Naive B cell (primary cell): ENCODE data around the gene ARHGAP29. TPM values are rescaled to one million over a fixed set of nuclear protein-coding genes. Genes with fewer than 3 reads are reported as not detected.

Source experiments
- ATAC-seq, 2 donors: fragments of 150-1000 bp; cut with Tn5 transposase; 2 replicates each; pipeline ENCODE4 v1.10.0; 2021; ENCODE audit warnings: low read depth in 2 of 2, mild to moderate bottlenecking in 2 of 2, moderate library complexity in 2 of 2
- DNase-seq: peaks from one replicate; pipeline ENCODE4 v3.0.0; 2022
- H3K27ac Mint-ChIP-seq, 6 donors: one replicate each; pipeline ENCODE4 v1.8.0; 2020 to 2022; ENCODE audit warnings: mild to moderate bottlenecking in 6 of 6, mixed read lengths in 6 of 6, moderate library complexity in 5 of 6, inconsistent platforms in 2 of 6
- H3K27me3 Mint-ChIP-seq, 3 donors: one replicate each; pipeline ENCODE4 v1.8.0; 2021 to 2022; ENCODE audit warnings: mixed read lengths in 3 of 3, mild to moderate bottlenecking in 1 of 3
- H3K36me3 Mint-ChIP-seq, 2 donors: one replicate each; pipeline ENCODE4 v1.8.0; 2020 to 2022; ENCODE audit warnings: mixed read lengths in 2 of 2, inconsistent platforms in 1 of 2, mild to moderate bottlenecking in 1 of 2
- H3K4me1 Mint-ChIP-seq, 3 donors: one replicate each; pipeline ENCODE4 v1.8.0; 2020 to 2022; ENCODE audit warnings: mixed read lengths in 3 of 3, inconsistent platforms in 1 of 3, mild to moderate bottlenecking in 1 of 3, moderate library complexity in 1 of 3
- H3K4me3 Mint-ChIP-seq, 8 donors: one replicate each; pipeline ENCODE4 v1.8.0; 2020 to 2022; ENCODE audit warnings: mild to moderate bottlenecking in 8 of 8, mixed read lengths in 8 of 8, moderate library complexity in 8 of 8, inconsistent platforms in 2 of 8
- H3K9me3 Mint-ChIP-seq, 7 donors: one replicate each; pipeline ENCODE4 v1.8.0; 2020 to 2022; ENCODE audit warnings: mixed read lengths in 7 of 7, mild to moderate bottlenecking in 5 of 7, inconsistent platforms in 2 of 7, moderate library complexity in 1 of 7
- polyA plus RNA-seq, 6 donors: library from polyadenylated mRNA; unstranded; fragments of 300-500 nt; fragmentation: Illumina TruSeq; gene quantifications; one replicate each; pipeline ENCODE4 v1.2.3, GENCODE V29; 2021; ENCODE audit warnings: low read depth in 6 of 6

ARHGAP29 gene
- polyA plus RNA-seq, 6 donors from 2014 or later: not detected

- Mint-ChIP-seq H3K27me3 (no peaks in the 10 kb centered on the region), H3K4me3 (no peak overlapping the region), H3K4me1 (no peaks in the 10 kb centered on the region), H3K27ac (no peak overlapping the region), H3K36me3 (no peaks in the 10 kb centered on the region), H3K9me3 (peaks cover 0 to 11% (median 1%) of the 10 kb centered on the region in 7 donors)
- no peak for ATAC-seq
- no peak for DNase-seq
Observed at GRCh38 chr1:94142022-94142421, 95.4 kb downstream of the ARHGAP29 start.

- ATAC-seq: no peak
- no peak overlapping the region for H3K4me3 Mint-ChIP-seq
- H3K4me1 Mint-ChIP-seq: no peaks in the 10 kb centered on the region
- no peak for DNase-seq
- H3K27ac Mint-ChIP-seq: no peak overlapping the region
- peaks cover 4 to 12% (median 11%) of the 10 kb centered on the region in 7 donors for H3K9me3 Mint-ChIP-seq
- no peaks in the 10 kb centered on the region for H3K36me3 Mint-ChIP-seq
- H3K27me3 Mint-ChIP-seq: peaks cover 5 to 14% (median 12%) of the 10 kb centered on the region in 3 donors
Observed at GRCh38 chr1:94132111-94132510, 105.3 kb downstream of the ARHGAP29 start.

GRCh38 chr1:94130851-94131595, 106.4 kb downstream of the ARHGAP29 start:
- no peaks in the 10 kb centered on the region for H3K36me3 Mint-ChIP-seq
- peaks cover 4 to 12% (median 10%) of the 10 kb centered on the region in 7 donors for H3K9me3 Mint-ChIP-seq
- peaks cover 5 to 14% (median 12%) of the 10 kb centered on the region in 3 donors for H3K27me3 Mint-ChIP-seq
- no peaks in the 10 kb centered on the region for H3K4me1 Mint-ChIP-seq
- no peak overlapping the region for H3K4me3 Mint-ChIP-seq
- ATAC-seq (no peak), DNase-seq (no peak)
- no peak overlapping the region for H3K27ac Mint-ChIP-seq

- Mint-ChIP-seq H3K36me3 (no peaks in the 10 kb centered on the region), H3K4me1 (no peaks in the 10 kb centered on the region), H3K27ac (no peak overlapping the region), H3K4me3 (no peak overlapping the region), H3K27me3 (peaks cover 5 to 15% (median 15%) of the 10 kb centered on the region in 3 donors), H3K9me3 (peaks cover 0 to 1% (median 0%) of the 10 kb centered on the region in 7 donors)
- DNase-seq (no peak), ATAC-seq (no peak)
Observed at GRCh38 chr1:94126651-94127050, 110.7 kb downstream of the ARHGAP29 start.

- ATAC-seq: no peak
- Mint-ChIP-seq H3K4me3 (no peak overlapping the region), H3K27me3 (peaks cover 5 to 23% (median 12%) of the 10 kb centered on the region in 3 donors), H3K36me3 (no peaks in the 10 kb centered on the region), H3K9me3 (peaks cover 0 to 1% (median 0%) of the 10 kb centered on the region in 7 donors), H3K4me1 (no peaks in the 10 kb centered on the region), H3K27ac (no peak overlapping the region)
- no peak for DNase-seq
Observed at GRCh38 chr1:94125551-94126514, 111.6 kb downstream of the ARHGAP29 start.

- DNase-seq (no peak), ATAC-seq (no peak)
- Mint-ChIP-seq H3K36me3 (no peaks in the 10 kb centered on the region), H3K27me3 (peaks cover 5 to 32% (median 14%) of the 10 kb centered on the region in 3 donors), H3K9me3 (peaks cover 0 to 1% (median 0%) of the 10 kb centered on the region in 7 donors), H3K4me3 (no peak overlapping the region), H3K27ac (no peak overlapping the region), H3K4me1 (no peaks in the 10 kb centered on the region)
Observed at GRCh38 chr1:94124538-94124937, 112.8 kb downstream of the ARHGAP29 start.

- ATAC-seq: no peak
- Mint-ChIP-seq H3K36me3 (no peaks in the 10 kb centered on the region), H3K4me3 (no peak overlapping the region), H3K27ac (no peak overlapping the region), H3K27me3 (peaks cover 2 to 21% (median 11%) of the 10 kb centered on the region in 3 donors), H3K9me3 (no peaks in the 10 kb centered on the region), H3K4me1 (no peaks in the 10 kb centered on the region)
- no peak for DNase-seq
Observed at GRCh38 chr1:94122201-94122970, 115.0 kb downstream of the ARHGAP29 start.

Other genes starting within 250 kb of the ARHGAP29 start
- not detected for gene ABCA4, start 116.4 kb downstream of the ARHGAP29 start, polyA plus RNA-seq
- gene ABCD3, start 180.8 kb upstream of the ARHGAP29 start, polyA plus RNA-seq: 10 to 100 TPM; 12.3 to 20.7 (median 16.9) TPM